HepG2 (cell line): ENCODE data around the gene NRGN. TPM values are rescaled to one million over a fixed set of nuclear protein-coding genes. Genes with fewer than 3 reads are reported as not detected.

Source experiments
- ATAC-seq: fragments of 200-7000 bp; cut with Tn5 transposase; 3 replicates; pipeline ENCODE4 v1.9.1; 2020; ENCODE audit warnings: mild to moderate bottlenecking, moderate library complexity
- BruUV-seq: library from RNA; stranded (reverse); fragments of 400-500 nt; replicated peaks from 2 replicates; lab custom pipeline; 2021; lab: Mats Ljungman, UMichigan
- CTCF ChIA-PET: fragments of 300-600 bp; formaldehyde crosslinking; extraction: SDS; loops from one replicate; lab custom pipeline; 2021; ENCODE audit warnings: low total read pairs, inconsistent platforms, low intra/inter-chr PET ratio; lab: Yijun Ruan, JAX
- POLR2A ChIA-PET: fragments of 350-600 bp; sonication (Branson Sonifier 250); formaldehyde crosslinking; loops from one replicate; lab custom pipeline; 2020; ENCODE audit warnings: antibody characterized with exemption, inconsistent platforms; lab: Yijun Ruan, JAX
- DNase-seq: peaks from one replicate; pipeline ENCODE4 v3.0.0-alpha.2; 2015; ENCODE audit warnings: low spot score
- FAIRE-seq: peaks from 3 replicates; lab custom pipeline; 2011; peaks lifted over from hg19 to GRCh38; lab: Jason Lieb, UNC
- H2AFZ ChIP-seq: one replicate; pipeline ENCODE4 v1.6.1; 2011; ENCODE audit warnings: low read length, inconsistent platforms
- H3K27ac ChIP-seq: fragments of 300-600 bp; 3 replicates; pipeline ENCODE4 v1.8.0; 2011; ENCODE audit warnings: mixed run types, mild to moderate bottlenecking, mixed read lengths, low read length, inconsistent platforms; ENCODE audit not compliant: insufficient read depth; ENCODE audit errors: extremely low read length
- H3K27me3 ChIP-seq, 2 experiments: fragments of 200-600 bp in 1 of 2; 2 replicates in 1 of 2; 3 replicates in 1 of 2; pipeline versions ENCODE4 v1.6.0 to v1.8.0; 2011; ENCODE audit warnings: low read length in 2 of 2, mild to moderate bottlenecking in 2 of 2, moderate library complexity in 2 of 2, inconsistent platforms in 1 of 2; ENCODE audit not compliant: insufficient read depth in 2 of 2, control insufficient read depth in 1 of 2
- H3K36me3 ChIP-seq, 2 experiments: fragments of 200-600 bp in 1 of 2; replicated peaks in 1 of 2; 2 replicates in 1 of 2; 3 replicates in 1 of 2; pipeline versions ENCODE4 v1.5.1 to v1.8.0; 2011; ENCODE audit warnings: low read length in 2 of 2, inconsistent platforms in 1 of 2; ENCODE audit not compliant: insufficient read depth in 2 of 2, control insufficient read depth in 1 of 2
- H3K4me1 ChIP-seq: 2 replicates; pipeline ENCODE4 v1.5.1; 2012; ENCODE audit warnings: low read length, inconsistent platforms; ENCODE audit not compliant: insufficient read depth
- H3K4me2 ChIP-seq: 2 replicates; pipeline ENCODE4 v1.6.0; 2011; ENCODE audit warnings: low read depth, low read length, inconsistent platforms
- H3K4me3 ChIP-seq, 3 experiments: fragments of 200-600 bp in 1 of 3; sonication (generic), shearing (Covaris generic) in 1 of 3; replicated peaks in 1 of 3; 2 replicates each; pipeline ENCODE4 v1.5.1; 2011 to 2016; ENCODE audit warnings: low read length in 3 of 3, inconsistent platforms in 2 of 3, low read depth in 2 of 3, mild to moderate bottlenecking in 2 of 3, control low read depth in 1 of 3, mixed read lengths in 1 of 3; ENCODE audit not compliant: insufficient read depth in 1 of 3
- H3K79me2 ChIP-seq: one replicate; pipeline ENCODE4 v1.6.1; 2011; ENCODE audit warnings: low read length, inconsistent platforms; ENCODE audit not compliant: insufficient read depth
- H3K9ac ChIP-seq: 2 replicates; pipeline ENCODE4 v1.6.0; 2011; ENCODE audit warnings: mild to moderate bottlenecking, low read depth, low read length, inconsistent platforms; ENCODE audit not compliant: insufficient read depth
- H3K9me3 ChIP-seq: 2 replicates; pipeline ENCODE4 v1.5.1; 2012; ENCODE audit warnings: mild to moderate bottlenecking, low read length
- H4K20me1 ChIP-seq: 2 replicates; pipeline ENCODE4 v1.6.0; 2011; ENCODE audit warnings: inconsistent platforms, mild to moderate bottlenecking, low read length, moderate library complexity; ENCODE audit not compliant: insufficient read depth
- ARID3A ChIP-seq: IDR thresholded peaks from 2 replicates; pipeline ENCODE4 v1.6.1; 2012; ENCODE audit warnings: low read depth, low read length, improper control_type of control experiment
- CCAR2 ChIP-seq: fragments of 200-400 bp; formaldehyde crosslinking; optimal IDR thresholded peaks from 2 replicates; pipeline ENCODE3; 2018; ENCODE audit warnings: low read depth, mild to moderate bottlenecking, low read length, moderate library complexity
- CEBPB ChIP-seq: IDR thresholded peaks from 2 replicates; pipeline ENCODE4 v1.6.1; 2011; ENCODE audit warnings: low read depth, low read length, improper control_type of control experiment, borderline replicate concordance
- CERS6 ChIP-seq: sonication (generic); formaldehyde crosslinking; IDR thresholded peaks from 2 replicates; pipeline ENCODE4 v1.5.0; 2020; ENCODE audit warnings: missing genetic modification reagents
- CREB1 ChIP-seq, 2 experiments: fragments of 450-650 bp in 1 of 2; IDR thresholded peaks; 2 replicates each; pipeline ENCODE4 v1.6.1; 2016 to 2017; ENCODE audit warnings: control low read depth in 1 of 2, mild to moderate bottlenecking in 1 of 2, missing compliant biosample characterization in 1 of 2, missing genetic modification characterization in 1 of 2
- FOXA3 ChIP-seq: IDR thresholded peaks from 2 replicates; pipeline ENCODE4 v1.6.1; 2016; ENCODE audit warnings: missing genetic modification reagents, missing compliant biosample characterization
- GZF1 ChIP-seq: sonication (generic); formaldehyde crosslinking; IDR thresholded peaks from 2 replicates; pipeline ENCODE4 v1.5.1; 2020; ENCODE audit warnings: mild to moderate bottlenecking, missing genetic modification reagents
- KDM1A ChIP-seq: IDR thresholded peaks from 2 replicates; pipeline ENCODE4 v1.6.1; 2016; ENCODE audit warnings: missing compliant biosample characterization
- RFX3 ChIP-seq: IDR thresholded peaks from 2 replicates; pipeline ENCODE4 v1.6.1; 2016; ENCODE audit warnings: missing biosample characterization, missing genetic modification reagents
- SAFB2 ChIP-seq: sonication (generic); formaldehyde crosslinking; IDR thresholded peaks from 2 replicates; pipeline ENCODE4 v1.5.1; 2020; ENCODE audit warnings: missing genetic modification reagents, low read depth, mild to moderate bottlenecking, borderline replicate concordance
- STAT5B ChIP-seq: sonication (generic); formaldehyde crosslinking; IDR thresholded peaks from 2 replicates; pipeline ENCODE4 v1.4.0; 2020; ENCODE audit warnings: missing genetic modification reagents
- TEAD2 ChIP-seq: sonication (generic); formaldehyde crosslinking; IDR thresholded peaks from 2 replicates; pipeline ENCODE4 v1.9.0; 2021; ENCODE audit warnings: missing genetic modification reagents
- ZBTB7A ChIP-seq: sonication (generic); formaldehyde crosslinking; IDR thresholded peaks from 2 replicates; pipeline ENCODE4 v1.8.0; 2022; ENCODE audit warnings: mild to moderate bottlenecking, missing genetic modification reagents
- ZNF563 ChIP-seq: sonication (generic); formaldehyde crosslinking; IDR thresholded peaks from 2 replicates; pipeline ENCODE4 v1.8.0; 2022; ENCODE audit warnings: mild to moderate bottlenecking, moderate library complexity, missing genetic modification reagents
- ZNF761 ChIP-seq: sonication (generic); formaldehyde crosslinking; conservative IDR thresholded peaks from 2 replicates; pipeline ENCODE4 v1.4.0; 2020; ENCODE audit warnings: mild to moderate bottlenecking, missing genetic modification reagents
- ZNF777 ChIP-seq: sonication (generic); formaldehyde crosslinking; IDR thresholded peaks from 2 replicates; pipeline ENCODE4 v1.4.0; 2020; ENCODE audit warnings: missing genetic modification reagents
- ZNF841 ChIP-seq: sonication (generic); formaldehyde crosslinking; IDR thresholded peaks from 2 replicates; pipeline ENCODE4 v1.8.1; 2023; ENCODE audit warnings: missing genetic modification reagents, borderline replicate concordance
- ZSCAN25 ChIP-seq: sonication (generic); formaldehyde crosslinking; IDR thresholded peaks from 2 replicates; pipeline ENCODE4 v1.8.0; 2022; ENCODE audit warnings: mild to moderate bottlenecking, missing genetic modification reagents
- ZSCAN9 ChIP-seq: IDR thresholded peaks from 2 replicates; pipeline ENCODE4 v1.6.1; 2016; ENCODE audit warnings: borderline replicate concordance
- WGBS: methylation state at CpG from one replicate; pipeline ENCODE4 v1.1.6; 2017; ENCODE audit warnings: low lambda C conversion rate; 5-methylcytosine and 5-hydroxymethylcytosine counted together
- in situ Hi-C: cut with HindIII; loops from 2 replicates; pipeline ENCODE4 v1.10.0; 2017; ENCODE audit warnings: low pct_unique_long_range_greater_than_20kb; ENCODE audit not compliant: extremely low pct_ligation_motif_present
- intact Hi-C: fragments of 100-400 bp; cut with micrococcal nuclease; formaldehyde crosslinking; loops from one replicate; pipeline ENCODE4 v1.10.0; 2022; ENCODE audit not compliant: unreplicated experiment
- polyA plus RNA-seq, 8 experiments: library from polyadenylated mRNA; depleted of rRNA in 3 of 8; stranded (reverse) in 7 of 8; unstranded in 1 of 8; fragments of >200 nt; fragmentation: Illumina TruSeq in 4 of 8; extraction: Trizol in 4 of 8; gene quantifications; 2 replicates each; pipeline versions ENCODE4 v1.2.1 to v1.2.3, GENCODE V29; 2011 to 2016; ENCODE audit warnings: low read depth in 4 of 8, missing spikeins in 1 of 8, mixed read lengths in 1 of 8; ENCODE audit not compliant: insufficient read depth in 1 of 8
- total RNA-seq, 5 experiments: library from RNA; depleted of rRNA; stranded (reverse); fragments of >200 nt; fragmentation: Illumina TruSeq; extraction: Trizol; gene quantifications; 2 replicates each; pipeline ENCODE4 v1.2.3, GENCODE V29; 2016; ENCODE audit warnings: low read depth in 1 of 5

The NRGN gene
- total and polyA plus RNA-seq, 2 of the 13 experiments (the other 11 are each of a cell fraction or from before 2014, with no cell fraction given), result 0.22 TPM; not detected in 1

- in situ Hi-C loops, result no loop called here
- Histone ChIP-seq H3K27ac (no peak overlapping the region), H3K4me2 (no peak overlapping the region), H3K4me3 (no peak overlapping the region), H3K9ac (no peak overlapping the region), H3K4me1 (peaks cover 16% of the 10 kb centered on the region), H4K20me1 (no peaks in the 10 kb centered on the region), H3K27me3 (peaks cover 0 to 14% of the 10 kb centered on the region in 2 experiments; a peak in 2 of 5 replicates), H3K36me3 (no peaks in the 10 kb centered on the region), H2AFZ (no peak overlapping the region), H3K79me2 (no peaks in the 10 kb centered on the region), H3K9me3 (no peaks in the 10 kb centered on the region)
- no peak for TF ChIP-seq TEAD2 (CRISPR knock-in tag)
- intact Hi-C loops, result no loop called here
- ChIA-PET POLR2A (no interaction called here), CTCF (no interaction called here)
- no TSS peak for BruUV-seq
- no peak for FAIRE-seq
- ATAC-seq, result no peak
- 24% methylated on average over 4 of the region's 4 CpGs for WGBS
- DNase-seq, result no peak
Measured at GRCh38 chr11:124729571-124729970, 10.2 kb upstream of the NRGN start.

GRCh38 chr11:124732230-124732629, 7.5 kb upstream of the NRGN start:
- no peak for FAIRE-seq
- intact Hi-C loops, result loop anchor here (5.0 kb wide), 1 partner anchor 505 kb away; no protein-coding TSS in a partner anchor
- no peak for DNase-seq

More at GRCh38 chr11:124732230-124732629, 7.5 kb upstream of the NRGN start:
- Histone ChIP-seq H3K27me3 (peaks cover 0 to 24% of the 10 kb centered on the region in 2 experiments; a peak in 4 of 5 replicates), H3K36me3 (no peaks in the 10 kb centered on the region), H3K79me2 (no peaks in the 10 kb centered on the region), H3K9me3 (no peaks in the 10 kb centered on the region), H3K27ac (no peak overlapping the region), H3K4me1 (no peaks in the 10 kb centered on the region), H4K20me1 (no peaks in the 10 kb centered on the region), H3K9ac (no peak overlapping the region), H3K4me2 (no peak overlapping the region), H3K4me3 (no peak overlapping the region), H2AFZ (no peak overlapping the region)
- WGBS, result 25% methylated on average over 4 of the region's 4 CpGs
- ATAC-seq, result no peak
- in situ Hi-C loops, result no loop called here
- ChIA-PET POLR2A (no interaction called here), CTCF (no interaction called here)
- TF ChIP-seq ZSCAN25 (CRISPR knock-in tag) (no peak), CCAR2 (no peak), CERS6 (CRISPR knock-in tag) (no peak), FOXA3 (no peak), STAT5B (no peak), CEBPB (no peak), ZNF563 (CRISPR knock-in tag) (no peak), ZNF761 (CRISPR knock-in tag) (no peak), SAFB2 (CRISPR knock-in tag) (no peak), CREB1 (IDR thresholded peaks at IDR 0.05) (no peak), CREB1 (CRISPR knock-in tag; IDR thresholded peaks at IDR 0.05) (no peak), RFX3 (CRISPR knock-in tag) (no peak), ZBTB7A (no peak), ZSCAN9 (CRISPR knock-in tag) (no peak), GZF1 (CRISPR knock-in tag) (no peak), ZNF777 (CRISPR knock-in tag) (no peak), KDM1A (no peak), ARID3A (no peak), ZNF841 (CRISPR knock-in tag) (no peak)
- BruUV-seq, result no TSS peak
